Panc1 (cell line): Measurements from ENCODE around the gene ZIM2. TPM values are rescaled to one million over a fixed set of nuclear protein-coding genes. Genes with fewer than 3 reads are reported as not detected.

Source experiments
- ATAC-seq: fragments of 200-7000 bp; cut with Tn5 transposase; 2 replicates; pipeline ENCODE4 v1.9.1; 2020; ENCODE audit warnings: mild to moderate bottlenecking, moderate library complexity
- BruUV-seq: library from RNA; stranded (reverse); fragments of 400-500 nt; replicated peaks from 2 replicates; lab custom pipeline; 2021; lab: Mats Ljungman, UMichigan
- CTCF ChIA-PET: fragments of 300-600 bp; sonication (Branson Sonifier 250); formaldehyde crosslinking; loops from one replicate; lab custom pipeline; 2022; ENCODE audit warnings: antibody characterized with exemption; lab: Charles Lee
- POLR2A ChIA-PET: fragments of 300-600 bp; sonication (Branson Sonifier 250); formaldehyde crosslinking; loops from one replicate; lab custom pipeline; 2022; ENCODE audit warnings: antibody characterized with exemption; lab: Charles Lee
- DNase-seq: peaks from one replicate; pipeline ENCODE4 v3.0.0-alpha.2; 2010; ENCODE audit warnings: low read depth, low spot score
- H3K27ac ChIP-seq: 2 replicates; pipeline ENCODE4 v1.5.1; 2011; ENCODE audit warnings: mild to moderate bottlenecking, low read length, inconsistent platforms
- H3K27me3 ChIP-seq: fragments of 200-500 bp; sonication (Bioruptor generic); 2 replicates; pipeline ENCODE4 v1.6.0; 2014; ENCODE audit warnings: low read length, inconsistent platforms; ENCODE audit not compliant: control insufficient read depth, insufficient read depth
- H3K36me3 ChIP-seq: fragments of 200-500 bp; sonication (Bioruptor generic); 2 replicates; pipeline ENCODE4 v1.5.1; 2014; ENCODE audit warnings: inconsistent platforms, mild to moderate bottlenecking, low read length, moderate library complexity; ENCODE audit not compliant: control insufficient read depth, insufficient read depth
- H3K4me1 ChIP-seq: 2 replicates; pipeline ENCODE4 v1.5.1; 2011; ENCODE audit warnings: inconsistent platforms, mild to moderate bottlenecking, low read length, moderate library complexity; ENCODE audit not compliant: control insufficient read depth, insufficient read depth
- H3K4me3 ChIP-seq, 2 experiments: 2 replicates each; pipeline ENCODE4 v1.5.1; 2011 to 2012; ENCODE audit warnings: low read depth in 2 of 2, low read length in 2 of 2, mild to moderate bottlenecking in 2 of 2, inconsistent platforms in 1 of 2, moderate library complexity in 1 of 2
- H3K9me3 ChIP-seq: fragments of 200-500 bp; sonication (Bioruptor generic); 2 replicates; pipeline ENCODE4 v1.5.1; 2014; ENCODE audit warnings: low read depth, mild to moderate bottlenecking, inconsistent platforms, low read length, moderate library complexity; ENCODE audit not compliant: control insufficient read depth, insufficient read depth
- POLR2AphosphoS5 ChIP-seq: IDR thresholded peaks from 2 replicates; pipeline ENCODE4 v1.6.1; 2012; ENCODE audit warnings: mild to moderate bottlenecking, low read depth, low read length, moderate library complexity
- SIN3A ChIP-seq: IDR thresholded peaks from 2 replicates; pipeline ENCODE4 v1.6.1; 2012; ENCODE audit warnings: low read depth, mild to moderate bottlenecking, low read length, moderate library complexity, borderline replicate concordance; ENCODE audit not compliant: insufficient read depth
- TCF7L2 ChIP-seq: IDR thresholded peaks from 2 replicates; pipeline ENCODE4 v1.6.1; 2011; ENCODE audit warnings: mild to moderate bottlenecking, low read depth, low read length, inconsistent platforms
- in situ Hi-C: cut with HindIII; loops from 2 replicates; pipeline ENCODE4 v1.10.0; 2016; ENCODE audit warnings: low sequenced_read_pairs, low pct_unique_long_range_greater_than_20kb
- intact Hi-C: fragments of 100-400 bp; cut with micrococcal nuclease; formaldehyde crosslinking; loops from one replicate; pipeline ENCODE4 v1.10.0; 2022; ENCODE audit not compliant: unreplicated experiment
- total RNA-seq: library from RNA; stranded (reverse); gene quantifications from one replicate; pipeline ENCODE4 v1.2.1, GENCODE V29; 2021; ENCODE audit not compliant: unreplicated experiment
- TF ChIP-seq, protein P1 (sequence below), 2 experiments: IDR thresholded peaks; 2 replicates each; pipeline ENCODE4 v1.6.1; 2011 to 2012; ENCODE audit warnings: low read depth in 2 of 2, control low read depth in 1 of 2, low read length in 1 of 2, mild to moderate bottlenecking in 1 of 2, moderate library complexity in 1 of 2; ENCODE audit not compliant: insufficient read depth in 1 of 2
- TF ChIP-seq, protein P2 (sequence below): fragments of 450-650 bp; IDR thresholded peaks from 2 replicates; pipeline ENCODE4 v1.5.1; 2017; ENCODE audit warnings: mild to moderate bottlenecking

The ZIM2 gene
- total RNA-seq, 1 experiment from 2014 or later: not detected

DNA sequence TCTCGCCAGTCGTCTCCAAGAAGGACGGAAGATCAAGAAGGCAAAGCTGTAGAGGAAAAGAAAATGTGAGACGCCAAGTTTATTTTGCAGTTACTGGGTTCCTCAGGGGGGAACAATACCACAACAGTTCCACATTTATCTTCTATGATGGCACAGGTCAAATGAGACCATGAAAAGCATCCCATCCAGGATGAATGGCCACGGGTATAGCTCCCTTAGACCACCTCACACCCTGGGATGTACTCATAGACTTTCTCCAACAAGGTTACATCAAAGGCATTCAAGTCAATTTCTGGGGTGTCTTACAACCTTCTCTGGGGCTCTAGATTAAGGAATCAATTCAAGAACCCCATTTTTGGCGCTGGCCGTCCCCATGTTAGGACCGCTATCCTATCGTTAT is 4.5 kb downstream of the ZIM2 start:
- Histone ChIP-seq H3K27ac (no peak overlapping the region), H3K4me3 (no peak overlapping the region), H3K36me3 (no peaks in the 10 kb centered on the region), H3K4me1 (no peaks in the 10 kb centered on the region), H3K27me3 (no peaks in the 10 kb centered on the region), H3K9me3 (peaks cover 5% of the 10 kb centered on the region; the same call in 1 of the 2 replicates)
- ChIA-PET CTCF (no interaction called here), POLR2A (interaction anchor here (0.5 kb wide), 1 partner anchor 991 kb away, joined by 3 read pairs; no protein-coding TSS in a partner anchor)
- BruUV-seq: no TSS peak
- intact Hi-C loops: no loop called here
- in situ Hi-C loops: no loop called here
- DNase-seq (no peak), ATAC-seq (no peak)
- TF ChIP-seq, protein P1, sequence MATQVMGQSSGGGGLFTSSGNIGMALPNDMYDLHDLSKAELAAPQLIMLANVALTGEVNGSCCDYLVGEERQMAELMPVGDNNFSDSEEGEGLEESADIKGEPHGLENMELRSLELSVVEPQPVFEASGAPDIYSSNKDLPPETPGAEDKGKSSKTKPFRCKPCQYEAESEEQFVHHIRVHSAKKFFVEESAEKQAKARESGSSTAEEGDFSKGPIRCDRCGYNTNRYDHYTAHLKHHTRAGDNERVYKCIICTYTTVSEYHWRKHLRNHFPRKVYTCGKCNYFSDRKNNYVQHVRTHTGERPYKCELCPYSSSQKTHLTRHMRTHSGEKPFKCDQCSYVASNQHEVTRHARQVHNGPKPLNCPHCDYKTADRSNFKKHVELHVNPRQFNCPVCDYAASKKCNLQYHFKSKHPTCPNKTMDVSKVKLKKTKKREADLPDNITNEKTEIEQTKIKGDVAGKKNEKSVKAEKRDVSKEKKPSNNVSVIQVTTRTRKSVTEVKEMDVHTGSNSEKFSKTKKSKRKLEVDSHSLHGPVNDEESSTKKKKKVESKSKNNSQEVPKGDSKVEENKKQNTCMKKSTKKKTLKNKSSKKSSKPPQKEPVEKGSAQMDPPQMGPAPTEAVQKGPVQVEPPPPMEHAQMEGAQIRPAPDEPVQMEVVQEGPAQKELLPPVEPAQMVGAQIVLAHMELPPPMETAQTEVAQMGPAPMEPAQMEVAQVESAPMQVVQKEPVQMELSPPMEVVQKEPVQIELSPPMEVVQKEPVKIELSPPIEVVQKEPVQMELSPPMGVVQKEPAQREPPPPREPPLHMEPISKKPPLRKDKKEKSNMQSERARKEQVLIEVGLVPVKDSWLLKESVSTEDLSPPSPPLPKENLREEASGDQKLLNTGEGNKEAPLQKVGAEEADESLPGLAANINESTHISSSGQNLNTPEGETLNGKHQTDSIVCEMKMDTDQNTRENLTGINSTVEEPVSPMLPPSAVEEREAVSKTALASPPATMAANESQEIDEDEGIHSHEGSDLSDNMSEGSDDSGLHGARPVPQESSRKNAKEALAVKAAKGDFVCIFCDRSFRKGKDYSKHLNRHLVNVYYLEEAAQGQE (IDR thresholded peaks at IDR 0.05; ENCODE audit: insufficient read depth in 1 of 2, low read depth in 2 of 2, low read length in 1 of 2): no peak
- TF ChIP-seq, protein P2, sequence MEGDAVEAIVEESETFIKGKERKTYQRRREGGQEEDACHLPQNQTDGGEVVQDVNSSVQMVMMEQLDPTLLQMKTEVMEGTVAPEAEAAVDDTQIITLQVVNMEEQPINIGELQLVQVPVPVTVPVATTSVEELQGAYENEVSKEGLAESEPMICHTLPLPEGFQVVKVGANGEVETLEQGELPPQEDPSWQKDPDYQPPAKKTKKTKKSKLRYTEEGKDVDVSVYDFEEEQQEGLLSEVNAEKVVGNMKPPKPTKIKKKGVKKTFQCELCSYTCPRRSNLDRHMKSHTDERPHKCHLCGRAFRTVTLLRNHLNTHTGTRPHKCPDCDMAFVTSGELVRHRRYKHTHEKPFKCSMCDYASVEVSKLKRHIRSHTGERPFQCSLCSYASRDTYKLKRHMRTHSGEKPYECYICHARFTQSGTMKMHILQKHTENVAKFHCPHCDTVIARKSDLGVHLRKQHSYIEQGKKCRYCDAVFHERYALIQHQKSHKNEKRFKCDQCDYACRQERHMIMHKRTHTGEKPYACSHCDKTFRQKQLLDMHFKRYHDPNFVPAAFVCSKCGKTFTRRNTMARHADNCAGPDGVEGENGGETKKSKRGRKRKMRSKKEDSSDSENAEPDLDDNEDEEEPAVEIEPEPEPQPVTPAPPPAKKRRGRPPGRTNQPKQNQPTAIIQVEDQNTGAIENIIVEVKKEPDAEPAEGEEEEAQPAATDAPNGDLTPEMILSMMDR: no peak
- TF ChIP-seq POLR2AphosphoS5: no peak
- TF ChIP-seq SIN3A: no peak
- no peak for TF ChIP-seq TCF7L2

DNA sequence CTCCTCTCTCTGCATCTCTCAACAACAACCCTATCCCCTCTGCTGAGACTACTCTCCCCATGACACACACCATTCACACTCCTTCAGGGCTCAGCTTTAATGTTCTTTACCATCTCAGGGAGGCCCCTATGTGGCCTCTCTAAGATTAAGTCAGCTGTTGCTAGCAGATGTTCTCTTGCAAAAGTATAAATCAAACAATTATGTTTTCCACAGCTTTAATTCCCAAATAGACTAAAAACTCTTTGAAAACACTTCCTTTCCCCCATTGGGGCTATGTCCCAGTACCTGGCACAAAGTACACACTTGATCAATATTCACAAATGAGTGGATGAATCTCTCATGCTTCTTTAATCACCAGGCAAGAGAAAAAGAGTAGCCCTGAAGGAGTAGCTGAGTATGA is 5.1 kb downstream of the ZIM2 start:
- ChIA-PET POLR2A (interaction anchor here (0.5 kb wide), 1 partner anchor 992 kb away, joined by 3 read pairs; no protein-coding TSS in a partner anchor), CTCF (no interaction called here)
- in situ Hi-C loops (no loop called here), intact Hi-C loops (no loop called here)
- no peak overlapping the region for H3K27ac ChIP-seq
- TF ChIP-seq, protein P2: no peak
- TF ChIP-seq, protein P1 (IDR thresholded peaks at IDR 0.05; ENCODE audit: insufficient read depth in 1 of 2, low read depth in 2 of 2, low read length in 1 of 2): no peak
- no peak for TF ChIP-seq TCF7L2
- TF ChIP-seq SIN3A: no peak
- no peak for TF ChIP-seq POLR2AphosphoS5
- H3K36me3 ChIP-seq: no peaks in the 10 kb centered on the region
- H3K4me3 ChIP-seq: no peak overlapping the region
- no peaks in the 10 kb centered on the region for H3K4me1 ChIP-seq
- H3K9me3 ChIP-seq: peaks cover 5% of the 10 kb centered on the region; the same call in 1 of the 2 replicates
- H3K27me3 ChIP-seq: no peaks in the 10 kb centered on the region
- ATAC-seq (no peak), DNase-seq (no peak)
- BruUV-seq: no TSS peak
